Panc1 (cell line): ENCODE results near the gene ASXL1. TPM values are rescaled to one million over a fixed set of nuclear protein-coding genes. Genes with fewer than 3 reads are reported as not detected.

Experiments used
- ATAC-seq: fragments of 200-7000 bp; cut with Tn5 transposase; 2 replicates; pipeline ENCODE4 v1.9.1; 2020; ENCODE audit warnings: mild to moderate bottlenecking, moderate library complexity
- BruUV-seq: library from RNA; stranded (reverse); fragments of 400-500 nt; replicated peaks from 2 replicates; lab custom pipeline; 2021; lab: Mats Ljungman, UMichigan
- CTCF ChIA-PET: fragments of 300-600 bp; sonication (Branson Sonifier 250); formaldehyde crosslinking; loops from one replicate; lab custom pipeline; 2022; ENCODE audit warnings: antibody characterized with exemption; lab: Charles Lee
- POLR2A ChIA-PET: fragments of 300-600 bp; sonication (Branson Sonifier 250); formaldehyde crosslinking; loops from one replicate; lab custom pipeline; 2022; ENCODE audit warnings: antibody characterized with exemption; lab: Charles Lee
- DNase-seq: peaks from one replicate; pipeline ENCODE4 v3.0.0-alpha.2; 2010; ENCODE audit warnings: low read depth, low spot score
- H3K27ac ChIP-seq: 2 replicates; pipeline ENCODE4 v1.5.1; 2011; ENCODE audit warnings: mild to moderate bottlenecking, low read length, inconsistent platforms
- H3K27me3 ChIP-seq: fragments of 200-500 bp; sonication (Bioruptor generic); 2 replicates; pipeline ENCODE4 v1.6.0; 2014; ENCODE audit warnings: low read length, inconsistent platforms; ENCODE audit not compliant: control insufficient read depth, insufficient read depth
- H3K36me3 ChIP-seq: fragments of 200-500 bp; sonication (Bioruptor generic); 2 replicates; pipeline ENCODE4 v1.5.1; 2014; ENCODE audit warnings: inconsistent platforms, mild to moderate bottlenecking, low read length, moderate library complexity; ENCODE audit not compliant: control insufficient read depth, insufficient read depth
- H3K4me1 ChIP-seq: 2 replicates; pipeline ENCODE4 v1.5.1; 2011; ENCODE audit warnings: inconsistent platforms, mild to moderate bottlenecking, low read length, moderate library complexity; ENCODE audit not compliant: control insufficient read depth, insufficient read depth
- H3K4me3 ChIP-seq, 2 experiments: 2 replicates each; pipeline ENCODE4 v1.5.1; 2011 to 2012; ENCODE audit warnings: low read depth in 2 of 2, low read length in 2 of 2, mild to moderate bottlenecking in 2 of 2, inconsistent platforms in 1 of 2, moderate library complexity in 1 of 2
- H3K9me3 ChIP-seq: fragments of 200-500 bp; sonication (Bioruptor generic); 2 replicates; pipeline ENCODE4 v1.5.1; 2014; ENCODE audit warnings: low read depth, mild to moderate bottlenecking, inconsistent platforms, low read length, moderate library complexity; ENCODE audit not compliant: control insufficient read depth, insufficient read depth
- POLR2AphosphoS5 ChIP-seq: IDR thresholded peaks from 2 replicates; pipeline ENCODE4 v1.6.1; 2012; ENCODE audit warnings: mild to moderate bottlenecking, low read depth, low read length, moderate library complexity
- SIN3A ChIP-seq: IDR thresholded peaks from 2 replicates; pipeline ENCODE4 v1.6.1; 2012; ENCODE audit warnings: low read depth, mild to moderate bottlenecking, low read length, moderate library complexity, borderline replicate concordance; ENCODE audit not compliant: insufficient read depth
- TCF7L2 ChIP-seq: IDR thresholded peaks from 2 replicates; pipeline ENCODE4 v1.6.1; 2011; ENCODE audit warnings: mild to moderate bottlenecking, low read depth, low read length, inconsistent platforms
- in situ Hi-C: cut with HindIII; loops from 2 replicates; pipeline ENCODE4 v1.10.0; 2016; ENCODE audit warnings: low sequenced_read_pairs, low pct_unique_long_range_greater_than_20kb
- intact Hi-C: fragments of 100-400 bp; cut with micrococcal nuclease; formaldehyde crosslinking; loops from one replicate; pipeline ENCODE4 v1.10.0; 2022; ENCODE audit not compliant: unreplicated experiment
- total RNA-seq: library from RNA; stranded (reverse); gene quantifications from one replicate; pipeline ENCODE4 v1.2.1, GENCODE V29; 2021; ENCODE audit not compliant: unreplicated experiment
- TF ChIP-seq, protein P1 (sequence below), 2 experiments: IDR thresholded peaks; 2 replicates each; pipeline ENCODE4 v1.6.1; 2011 to 2012; ENCODE audit warnings: low read depth in 2 of 2, control low read depth in 1 of 2, low read length in 1 of 2, mild to moderate bottlenecking in 1 of 2, moderate library complexity in 1 of 2; ENCODE audit not compliant: insufficient read depth in 1 of 2
- TF ChIP-seq, protein P2 (sequence below): fragments of 450-650 bp; IDR thresholded peaks from 2 replicates; pipeline ENCODE4 v1.5.1; 2017; ENCODE audit warnings: mild to moderate bottlenecking

The ASXL1 gene
- total RNA-seq, 1 experiment from 2014 or later: 205 TPM

- in situ Hi-C loops: no loop called here
These were observed 120.9 kb downstream of the ASXL1 start for GRCh38 chr20:32479012-32479411.

GRCh38 chr20:32479697-32480171, 121.6 kb downstream of the ASXL1 start:
- ChIA-PET POLR2A (no interaction called here), CTCF (no interaction called here)
- Histone ChIP-seq H3K9me3 (no peaks in the 10 kb centered on the region), H3K4me1 (peaks cover 58% of the 10 kb centered on the region), H3K4me3 (no peak overlapping the region), H3K36me3 (no peaks in the 10 kb centered on the region; the same call in 1 of the 2 replicates), H3K27ac (peak overlapping the region; percentile 34), H3K27me3 (no peaks in the 10 kb centered on the region)
- ATAC-seq (no peak), DNase-seq (no peak)
- in situ Hi-C loops (no loop called here), intact Hi-C loops (no loop called here)
- TF ChIP-seq SIN3A (no peak), POLR2AphosphoS5 (no peak), TCF7L2 (no peak)
- TF ChIP-seq, protein P1, sequence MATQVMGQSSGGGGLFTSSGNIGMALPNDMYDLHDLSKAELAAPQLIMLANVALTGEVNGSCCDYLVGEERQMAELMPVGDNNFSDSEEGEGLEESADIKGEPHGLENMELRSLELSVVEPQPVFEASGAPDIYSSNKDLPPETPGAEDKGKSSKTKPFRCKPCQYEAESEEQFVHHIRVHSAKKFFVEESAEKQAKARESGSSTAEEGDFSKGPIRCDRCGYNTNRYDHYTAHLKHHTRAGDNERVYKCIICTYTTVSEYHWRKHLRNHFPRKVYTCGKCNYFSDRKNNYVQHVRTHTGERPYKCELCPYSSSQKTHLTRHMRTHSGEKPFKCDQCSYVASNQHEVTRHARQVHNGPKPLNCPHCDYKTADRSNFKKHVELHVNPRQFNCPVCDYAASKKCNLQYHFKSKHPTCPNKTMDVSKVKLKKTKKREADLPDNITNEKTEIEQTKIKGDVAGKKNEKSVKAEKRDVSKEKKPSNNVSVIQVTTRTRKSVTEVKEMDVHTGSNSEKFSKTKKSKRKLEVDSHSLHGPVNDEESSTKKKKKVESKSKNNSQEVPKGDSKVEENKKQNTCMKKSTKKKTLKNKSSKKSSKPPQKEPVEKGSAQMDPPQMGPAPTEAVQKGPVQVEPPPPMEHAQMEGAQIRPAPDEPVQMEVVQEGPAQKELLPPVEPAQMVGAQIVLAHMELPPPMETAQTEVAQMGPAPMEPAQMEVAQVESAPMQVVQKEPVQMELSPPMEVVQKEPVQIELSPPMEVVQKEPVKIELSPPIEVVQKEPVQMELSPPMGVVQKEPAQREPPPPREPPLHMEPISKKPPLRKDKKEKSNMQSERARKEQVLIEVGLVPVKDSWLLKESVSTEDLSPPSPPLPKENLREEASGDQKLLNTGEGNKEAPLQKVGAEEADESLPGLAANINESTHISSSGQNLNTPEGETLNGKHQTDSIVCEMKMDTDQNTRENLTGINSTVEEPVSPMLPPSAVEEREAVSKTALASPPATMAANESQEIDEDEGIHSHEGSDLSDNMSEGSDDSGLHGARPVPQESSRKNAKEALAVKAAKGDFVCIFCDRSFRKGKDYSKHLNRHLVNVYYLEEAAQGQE (IDR thresholded peaks at IDR 0.05; ENCODE audit: insufficient read depth in 1 of 2, low read depth in 2 of 2, low read length in 1 of 2): no peak
- TF ChIP-seq, protein P2, sequence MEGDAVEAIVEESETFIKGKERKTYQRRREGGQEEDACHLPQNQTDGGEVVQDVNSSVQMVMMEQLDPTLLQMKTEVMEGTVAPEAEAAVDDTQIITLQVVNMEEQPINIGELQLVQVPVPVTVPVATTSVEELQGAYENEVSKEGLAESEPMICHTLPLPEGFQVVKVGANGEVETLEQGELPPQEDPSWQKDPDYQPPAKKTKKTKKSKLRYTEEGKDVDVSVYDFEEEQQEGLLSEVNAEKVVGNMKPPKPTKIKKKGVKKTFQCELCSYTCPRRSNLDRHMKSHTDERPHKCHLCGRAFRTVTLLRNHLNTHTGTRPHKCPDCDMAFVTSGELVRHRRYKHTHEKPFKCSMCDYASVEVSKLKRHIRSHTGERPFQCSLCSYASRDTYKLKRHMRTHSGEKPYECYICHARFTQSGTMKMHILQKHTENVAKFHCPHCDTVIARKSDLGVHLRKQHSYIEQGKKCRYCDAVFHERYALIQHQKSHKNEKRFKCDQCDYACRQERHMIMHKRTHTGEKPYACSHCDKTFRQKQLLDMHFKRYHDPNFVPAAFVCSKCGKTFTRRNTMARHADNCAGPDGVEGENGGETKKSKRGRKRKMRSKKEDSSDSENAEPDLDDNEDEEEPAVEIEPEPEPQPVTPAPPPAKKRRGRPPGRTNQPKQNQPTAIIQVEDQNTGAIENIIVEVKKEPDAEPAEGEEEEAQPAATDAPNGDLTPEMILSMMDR: no peak
- BruUV-seq: no TSS peak

More at GRCh38 chr20:32479012-32479411, 120.9 kb downstream of the ASXL1 start:
- H3K4me3 ChIP-seq: no peak overlapping the region
- CTCF ChIA-PET: no interaction called here
- 0 out of 2 replicates have a peak overlapping the region, but pooled peaks have one; percentile 7 for H3K27ac ChIP-seq
- no peaks in the 10 kb centered on the region; the same call in 1 of the 2 replicates for H3K36me3 ChIP-seq
- ATAC-seq: no peak
- DNase-seq: no peak
- TF ChIP-seq TCF7L2: no peak
- TF ChIP-seq SIN3A: no peak
- TF ChIP-seq POLR2AphosphoS5: no peak
- TF ChIP-seq, protein P1 (IDR thresholded peaks at IDR 0.05; ENCODE audit: insufficient read depth in 1 of 2, low read depth in 2 of 2, low read length in 1 of 2): no peak
- TF ChIP-seq, protein P2: no peak
- BruUV-seq: TSS peak; percentile 33
- no peaks in the 10 kb centered on the region for H3K9me3 ChIP-seq
- POLR2A ChIA-PET: interaction anchor here (0.6 kb wide), 1 partner anchor 156 kb away, joined by 3 read pairs; no protein-coding TSS in a partner anchor
- intact Hi-C loops: no loop called here
- no peaks in the 10 kb centered on the region for H3K27me3 ChIP-seq
- H3K4me1 ChIP-seq: peaks cover 64% of the 10 kb centered on the region
